ENCODE results near the gene YWHAB.
"Not testable (repeated sequence)": the region's sequence is repeated elsewhere in the genome, so short reads cannot be mapped to it uniquely, and the experiment has no call there.

The YWHAB gene

DNA sequence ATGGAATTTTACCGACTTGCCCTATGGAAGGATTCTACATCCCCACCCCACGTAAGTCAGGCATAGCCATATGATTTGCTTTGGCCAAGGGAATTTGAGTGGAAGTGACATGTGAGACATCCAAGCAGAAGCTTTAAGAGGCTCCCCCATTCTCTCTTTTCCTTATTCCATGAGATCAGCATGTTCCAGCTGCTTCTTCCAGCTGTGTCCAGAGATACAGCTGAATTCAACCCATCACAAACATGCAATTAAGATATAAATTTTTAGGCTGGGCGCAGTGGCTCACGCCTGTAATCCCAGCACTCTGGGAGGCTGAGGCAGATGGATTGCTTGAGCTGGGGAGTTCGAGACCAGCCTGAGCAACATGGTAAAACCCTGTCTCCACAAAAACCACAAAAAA is 16.0 kb upstream of the YWHAB start:
- no peak for DNase-seq

DNA sequence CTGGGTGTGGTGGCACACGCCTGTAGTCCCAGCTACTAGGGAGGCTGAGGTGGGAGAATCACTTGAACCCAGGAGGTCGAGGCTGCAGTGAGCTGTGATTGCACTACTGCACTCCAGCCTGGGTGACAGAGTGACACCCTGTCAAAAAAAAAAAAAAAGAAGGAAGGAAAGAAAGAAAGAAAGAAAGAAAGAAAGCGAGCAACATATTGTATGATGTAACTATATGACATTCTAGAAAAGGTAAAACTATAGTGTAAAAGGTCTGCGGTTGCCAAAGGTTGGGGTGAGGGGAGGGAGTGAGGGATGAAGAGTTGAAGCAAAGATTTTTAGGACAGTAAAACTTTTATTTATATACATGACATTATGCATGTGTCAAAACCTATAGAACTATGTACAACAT is 3.1 kb upstream of the YWHAB start:
- not testable (repeated sequence) for DNase-seq

DNA sequence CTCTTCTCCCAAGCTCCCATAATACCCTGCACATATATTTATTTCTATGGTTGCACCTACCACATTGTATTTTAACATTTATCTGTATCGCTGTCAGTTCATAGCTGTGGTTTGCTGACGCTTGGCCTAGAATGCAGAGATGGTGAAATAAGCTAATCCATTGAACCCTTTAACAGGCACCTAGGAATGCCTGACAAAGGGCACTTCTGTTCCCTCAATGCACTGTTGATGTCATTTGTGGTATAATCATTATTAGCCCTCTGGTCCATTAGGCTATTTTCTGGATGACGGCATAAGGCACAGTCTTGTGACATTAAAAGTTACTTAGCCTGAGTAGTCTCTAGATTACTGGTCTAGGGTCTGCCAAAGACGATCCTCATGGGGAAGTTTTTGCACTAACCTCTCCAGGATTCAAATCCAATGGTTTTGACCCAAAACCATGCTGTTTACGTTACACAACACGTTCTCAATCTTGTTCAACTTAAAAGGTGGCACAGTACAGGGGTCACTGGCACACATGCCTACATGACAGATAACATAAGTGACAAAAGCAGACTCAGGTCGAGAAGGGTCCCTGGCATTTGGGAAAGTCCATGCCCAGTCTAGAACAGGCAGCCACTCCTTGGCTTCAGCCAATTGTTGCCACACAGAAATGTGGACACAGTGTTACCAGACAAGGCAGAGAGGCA is 2.1 kb upstream of the YWHAB start:
- DNase-seq, result no peak

DNA sequence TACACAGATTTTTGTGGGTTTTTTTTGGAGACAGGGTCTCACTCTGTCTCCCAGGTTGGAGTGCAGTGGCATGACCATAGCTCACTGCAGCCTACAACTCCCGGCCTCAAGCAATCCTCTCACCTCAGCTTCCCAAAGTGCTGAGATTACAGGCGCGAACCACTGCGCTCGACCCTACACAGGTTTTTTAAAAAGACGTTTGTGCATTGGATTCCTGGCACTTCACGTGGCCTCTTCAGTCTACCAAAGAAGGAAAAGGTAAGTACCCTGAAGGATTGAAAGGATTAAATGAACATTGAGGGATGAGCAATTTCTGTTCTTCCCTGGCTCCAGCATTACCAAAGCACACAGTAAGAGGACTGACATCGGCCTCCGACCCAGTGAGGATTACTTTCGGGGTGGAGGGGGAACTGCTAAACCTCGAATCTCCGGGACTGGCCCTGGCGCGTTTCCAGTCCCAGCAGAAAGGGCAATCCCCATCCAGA is 556 bp upstream of the YWHAB start:
- DNase-seq, result no peak

DNA sequence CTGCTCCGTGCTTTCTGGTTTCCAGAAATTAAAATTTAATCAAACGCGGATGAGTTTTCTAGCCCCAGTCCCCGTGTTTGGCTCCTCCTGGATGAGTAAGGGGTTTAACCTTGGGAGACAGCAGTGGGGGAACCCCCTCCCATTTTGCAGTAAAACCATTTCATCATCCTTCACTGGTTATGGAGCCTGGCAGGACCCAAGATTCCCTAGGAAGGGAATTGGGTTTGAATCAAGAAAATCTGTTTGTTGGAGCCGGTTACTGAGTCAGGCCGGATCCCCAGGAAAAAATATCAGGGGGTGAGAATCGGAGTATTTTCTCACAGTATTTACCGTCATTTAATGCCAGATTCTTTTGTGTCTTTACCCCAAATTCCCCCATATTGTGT is 754 bp downstream of the YWHAB start:
- no peak for DNase-seq

DNA sequence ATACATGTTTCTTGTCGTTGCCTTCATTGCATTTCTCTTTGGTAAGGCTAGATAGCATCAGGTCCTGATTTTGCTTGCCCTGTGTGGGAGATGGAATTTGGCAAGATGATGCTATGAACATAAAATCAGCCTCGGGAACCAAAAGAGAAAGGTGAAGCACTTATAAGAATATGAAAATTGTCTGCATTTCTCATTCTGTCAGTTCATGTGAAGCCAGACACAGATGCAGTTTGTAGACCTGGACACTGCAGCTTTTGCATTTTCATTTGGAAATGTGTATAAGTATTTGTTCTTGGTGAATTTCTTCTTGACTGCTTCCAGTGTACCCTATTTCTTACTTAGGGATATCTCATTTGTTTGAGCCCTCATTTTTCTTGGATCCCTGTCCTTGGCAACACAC is 1.3 kb downstream of the YWHAB start:
- no peak for DNase-seq

DNA sequence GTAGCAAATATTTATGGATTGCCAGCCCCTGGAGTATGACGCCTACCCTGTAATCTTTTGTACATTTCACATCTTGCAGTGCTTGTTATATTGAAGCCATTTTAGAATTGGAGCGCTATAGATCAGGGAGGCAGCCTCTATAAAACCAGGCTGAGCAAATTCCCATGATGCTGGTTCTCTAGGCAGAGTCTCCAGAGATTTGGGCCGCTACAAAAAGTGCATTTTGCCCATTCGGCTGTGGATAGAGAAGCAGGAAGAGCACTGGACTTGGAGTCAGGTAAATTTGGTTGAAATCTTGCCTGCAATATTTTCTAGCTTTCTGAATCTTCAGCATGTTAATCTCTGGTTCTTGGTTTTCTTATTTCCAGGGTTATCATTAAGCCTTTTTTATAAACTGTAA is 2.0 kb downstream of the YWHAB start:
- no peak for DNase-seq

DNA sequence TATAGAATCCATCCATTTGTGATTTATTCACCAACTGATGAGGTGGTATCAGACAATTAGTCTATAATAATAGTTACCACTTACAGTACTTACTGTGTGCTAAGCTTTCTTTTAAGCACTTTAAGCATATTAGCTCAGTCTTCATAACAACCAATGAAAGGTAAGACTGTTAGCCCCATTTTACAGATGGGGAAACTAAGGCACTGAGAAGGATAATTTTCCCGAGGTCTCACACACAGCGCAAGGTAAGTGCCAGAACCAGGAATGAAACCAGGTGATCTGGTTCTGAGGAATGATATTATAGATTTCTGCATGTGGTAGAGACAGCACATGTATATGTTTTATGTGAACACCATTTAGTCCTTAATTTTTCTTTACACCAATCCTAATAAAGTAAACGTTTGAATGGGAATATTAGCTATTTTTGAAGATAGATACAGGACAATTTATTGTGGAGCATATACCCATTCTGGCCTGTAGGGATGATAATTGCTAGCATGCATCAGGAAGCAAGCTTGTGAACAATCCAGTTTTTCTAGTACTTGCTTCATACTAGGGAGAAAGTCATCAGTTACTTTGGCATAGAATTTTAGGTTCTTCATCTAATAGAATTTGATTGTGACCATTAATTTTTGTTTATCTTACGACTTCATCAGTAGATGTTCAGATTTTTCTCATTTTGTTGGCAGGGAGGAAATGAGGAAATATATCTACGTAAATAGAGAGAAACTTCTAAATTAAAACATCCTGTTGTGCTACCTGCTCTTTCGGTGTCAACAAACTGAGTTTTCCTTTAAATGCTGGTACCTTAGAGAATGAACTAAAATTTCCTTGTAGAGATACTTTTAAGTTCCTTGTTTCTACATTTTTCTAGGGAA is 3.0 kb downstream of the YWHAB start:
- no peak for DNase-seq

DNA sequence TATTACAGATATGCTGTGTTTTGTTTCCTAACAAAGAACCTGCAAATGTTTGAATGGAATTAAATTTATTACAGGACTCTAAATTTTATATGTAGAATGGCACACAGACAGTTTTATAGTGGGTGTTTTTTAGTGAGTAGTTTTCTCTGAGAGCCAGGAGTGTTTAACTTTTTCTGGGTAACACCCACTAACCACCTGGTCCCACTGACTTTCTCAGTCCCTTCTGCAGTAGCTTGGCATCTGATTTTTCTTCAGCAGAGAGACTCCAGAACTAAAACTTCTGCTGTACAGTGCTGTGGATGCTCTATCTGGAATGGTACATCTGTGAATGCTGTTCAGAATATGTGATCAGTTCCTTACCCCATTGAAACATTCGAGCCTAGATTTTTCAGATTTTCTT is 6.3 kb downstream of the YWHAB start:
- DNase-seq, result no peak

DNA sequence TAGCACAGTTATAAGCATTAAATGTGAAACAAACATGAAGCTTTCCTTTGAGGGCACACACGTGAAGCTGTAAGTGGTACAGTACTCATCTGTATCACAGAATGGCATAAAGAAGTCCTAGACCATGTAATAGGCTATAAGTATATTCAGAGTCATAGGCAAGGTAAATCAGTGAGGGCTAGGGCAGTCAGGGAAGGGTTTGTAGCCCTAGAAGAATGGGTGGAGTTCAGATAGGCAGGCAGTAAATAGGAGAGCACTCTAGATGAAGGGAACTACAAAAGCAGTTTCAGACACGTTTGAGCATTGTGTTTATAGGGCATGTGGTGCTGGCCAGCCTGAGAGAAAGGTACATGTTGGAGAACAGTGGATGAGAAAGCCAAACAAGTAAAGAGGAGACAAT is 9.5 kb downstream of the YWHAB start:
- no peak for DNase-seq

DNA sequence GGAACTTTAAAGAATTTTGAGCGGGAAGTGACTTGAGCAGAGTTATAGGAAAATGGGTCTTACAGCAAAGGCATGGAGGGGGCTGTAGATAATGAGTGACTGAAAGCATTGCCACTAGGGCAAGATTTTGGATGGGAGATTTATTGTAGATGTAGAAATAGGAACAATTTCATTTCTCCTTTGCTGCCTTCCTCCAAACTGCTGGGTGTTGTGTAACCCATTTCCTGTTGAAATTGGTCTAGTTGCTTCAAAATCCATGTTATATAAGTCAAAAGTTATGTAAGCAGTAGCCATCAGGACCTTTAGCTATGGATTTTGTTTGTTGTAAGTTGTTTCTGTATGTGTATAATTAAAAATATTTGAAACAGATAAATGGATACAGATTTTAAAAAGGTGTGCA is 11.1 kb downstream of the YWHAB start:
- no peak for DNase-seq

DNA sequence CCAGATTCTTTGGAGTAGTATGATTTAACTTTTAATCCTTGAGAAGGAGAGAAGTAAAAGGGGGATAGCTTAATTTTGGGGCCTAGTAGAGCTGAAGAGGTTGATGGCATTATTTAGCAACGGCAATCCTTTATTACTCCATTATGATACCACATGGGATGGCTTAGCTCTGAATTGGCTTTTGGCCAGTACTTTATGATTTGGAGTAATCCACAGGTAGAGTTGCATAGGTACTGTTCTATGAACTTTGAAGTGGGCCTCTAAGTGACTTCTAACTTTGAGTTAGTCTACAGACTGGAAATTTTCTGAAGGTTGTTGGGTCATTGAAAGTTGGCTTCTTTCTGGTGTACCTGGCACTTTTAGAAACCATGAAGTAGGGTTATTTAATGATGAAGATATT is 11.6 kb downstream of the YWHAB start:
- DNase-seq, result no peak

DNA sequence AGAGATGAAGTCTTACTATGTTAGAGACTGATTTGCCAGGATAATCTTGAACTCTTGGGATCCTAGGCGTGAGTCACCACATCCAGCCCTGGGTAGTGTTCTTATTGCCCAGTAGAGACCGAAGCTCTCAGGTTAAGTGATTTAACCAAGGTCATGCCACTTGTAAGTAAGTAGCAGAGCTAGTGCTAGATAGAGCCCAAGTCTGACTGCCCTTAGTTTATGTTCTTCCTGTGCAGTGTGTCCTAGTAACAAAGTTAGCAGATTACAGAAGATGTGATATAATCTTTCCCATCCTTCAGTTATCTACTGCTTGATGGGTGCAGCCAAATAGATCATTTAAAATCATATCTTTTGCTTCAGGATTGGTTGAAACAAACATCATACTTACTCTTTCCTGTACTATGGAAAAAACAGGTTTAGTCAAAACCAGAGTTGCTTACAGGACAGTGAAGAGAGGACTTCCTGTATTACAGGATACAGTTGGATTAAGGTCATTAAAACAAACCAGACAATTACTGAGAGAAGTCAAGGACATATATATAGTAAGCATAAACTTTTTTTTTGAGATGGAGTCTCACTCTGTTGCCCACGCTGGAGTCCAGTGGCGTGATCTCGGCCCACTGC is 14.8 kb downstream of the YWHAB start:
- DNase-seq, result no peak

DNA sequence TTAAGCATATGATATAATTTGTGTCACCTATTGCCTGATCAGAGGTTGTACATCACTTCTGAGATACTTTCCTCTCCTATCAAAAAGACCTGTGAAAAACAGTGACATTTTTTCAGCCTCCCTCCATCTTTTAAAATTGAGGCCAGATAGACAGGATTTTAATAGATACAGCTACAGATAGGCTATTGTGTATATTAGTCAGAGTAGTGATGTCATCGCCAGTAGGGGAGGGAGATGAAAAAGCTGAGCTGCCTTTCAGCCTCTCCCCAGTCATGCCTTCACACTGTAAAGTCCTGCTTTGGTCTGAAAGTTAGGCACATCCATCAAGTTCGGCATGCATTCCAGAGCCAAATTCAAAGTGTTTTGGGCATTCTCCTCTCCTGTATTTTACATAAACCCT is 16.5 kb downstream of the YWHAB start:
- no peak for DNase-seq

DNA sequence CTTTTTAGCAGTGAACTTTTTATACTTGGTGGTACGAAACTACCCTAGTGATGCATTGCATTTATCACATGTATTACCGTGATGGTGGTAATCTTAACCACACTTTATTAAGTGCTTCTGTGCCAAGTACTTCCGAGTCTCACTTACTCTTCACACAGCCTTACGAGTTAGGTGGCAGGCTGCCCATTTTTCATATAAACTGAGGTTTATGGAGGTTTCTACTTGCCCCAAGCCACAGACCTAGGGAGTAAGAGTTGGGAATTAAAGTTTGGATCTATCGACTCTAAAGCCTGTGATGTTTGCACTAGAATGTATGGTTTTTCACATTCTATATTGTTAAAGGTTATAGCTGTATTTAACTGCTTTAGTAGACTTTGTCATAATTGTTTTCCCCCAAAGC is 18.9 kb downstream of the YWHAB start:
- no peak for DNase-seq

DNA sequence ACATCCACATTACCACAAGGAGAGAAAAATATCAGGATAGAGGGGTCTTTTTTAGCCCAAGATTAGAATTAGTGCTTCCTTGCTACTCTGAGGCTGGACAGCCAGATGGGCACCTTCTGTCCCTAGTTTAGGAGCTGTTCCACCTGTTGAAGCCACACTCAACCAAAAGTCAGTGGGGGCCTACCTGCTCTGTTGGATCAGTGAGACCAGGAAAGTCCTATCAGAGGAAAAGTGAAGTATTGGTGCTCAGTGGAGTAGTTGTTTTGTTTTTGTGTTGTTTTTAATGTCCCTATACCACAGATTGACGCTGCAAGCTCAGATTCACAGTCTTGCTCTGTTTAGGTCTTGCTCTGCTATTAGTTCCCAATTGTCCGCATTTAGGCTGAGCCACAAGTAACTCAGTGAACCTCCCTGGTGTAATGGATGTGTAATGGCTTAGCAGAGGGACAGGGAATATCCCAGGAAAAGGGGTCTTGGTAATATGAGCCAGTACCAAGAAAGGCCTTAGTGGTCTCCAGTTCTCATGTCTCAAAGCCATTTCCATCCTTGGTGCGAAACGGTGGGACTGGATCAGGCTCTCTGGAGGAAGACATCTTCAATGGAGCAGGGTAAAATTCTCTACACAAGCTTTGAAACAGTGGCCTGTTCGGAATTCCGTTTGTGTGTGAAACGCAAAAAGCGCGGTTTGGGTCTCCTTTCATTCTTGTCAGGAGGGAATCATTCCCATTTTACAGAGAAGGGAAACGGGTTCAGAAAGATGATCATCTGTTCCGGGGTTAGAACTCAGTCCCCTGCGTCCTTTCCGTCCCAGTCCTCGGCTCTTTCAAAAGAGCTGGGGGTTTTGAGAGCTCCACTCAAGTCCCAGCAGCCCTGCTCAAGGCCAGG is 23.7 kb downstream of the YWHAB start:
- DNase-seq, result no peak

DNA sequence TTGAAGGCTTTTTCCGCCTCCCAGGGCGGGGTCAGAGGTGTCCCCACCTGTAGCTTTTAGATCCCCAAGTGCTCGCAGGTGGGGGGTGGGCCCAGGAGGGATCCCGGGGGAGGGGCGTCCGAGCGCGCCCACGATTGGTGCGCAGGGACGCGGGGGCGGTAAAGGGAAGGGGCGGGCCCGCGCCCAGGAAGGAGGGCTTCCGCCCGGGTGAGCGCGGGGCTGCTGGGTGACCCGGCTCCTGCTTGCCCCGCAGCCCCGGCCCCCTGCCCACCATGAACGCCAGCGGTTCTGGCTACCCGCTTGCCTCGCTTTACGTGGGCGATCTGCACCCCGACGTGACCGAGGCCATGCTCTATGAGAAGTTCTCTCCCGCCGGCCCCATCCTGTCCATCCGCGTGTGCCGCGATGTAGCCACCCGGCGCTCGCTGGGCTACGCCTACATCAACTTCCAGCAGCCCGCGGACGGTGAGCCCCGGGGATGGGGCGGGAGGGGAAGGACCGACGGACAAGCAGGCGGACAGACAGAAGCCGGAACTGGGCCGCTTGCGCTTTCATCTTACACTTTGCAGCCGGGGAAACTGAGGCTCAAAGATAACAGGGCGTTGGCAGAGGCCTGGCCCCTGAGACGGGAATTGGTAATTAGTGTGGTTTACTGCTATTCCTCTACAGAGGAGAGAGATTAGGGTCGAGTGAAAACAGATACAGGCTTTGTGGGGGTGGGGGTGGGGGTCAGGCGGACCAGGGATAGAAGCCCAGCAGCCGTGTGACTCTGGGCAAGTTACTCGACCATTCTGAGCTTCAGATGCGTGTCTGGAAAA is 24.6 kb downstream of the YWHAB start, which contains the start of gene PABPC1L:
PABPC1L (plus strand) TSS at position 189 of the 818 bp plus-strand sequence; CDS start at position 273, 84 bp downstream.
- peak; percentile 92 for DNase-seq

DNA sequence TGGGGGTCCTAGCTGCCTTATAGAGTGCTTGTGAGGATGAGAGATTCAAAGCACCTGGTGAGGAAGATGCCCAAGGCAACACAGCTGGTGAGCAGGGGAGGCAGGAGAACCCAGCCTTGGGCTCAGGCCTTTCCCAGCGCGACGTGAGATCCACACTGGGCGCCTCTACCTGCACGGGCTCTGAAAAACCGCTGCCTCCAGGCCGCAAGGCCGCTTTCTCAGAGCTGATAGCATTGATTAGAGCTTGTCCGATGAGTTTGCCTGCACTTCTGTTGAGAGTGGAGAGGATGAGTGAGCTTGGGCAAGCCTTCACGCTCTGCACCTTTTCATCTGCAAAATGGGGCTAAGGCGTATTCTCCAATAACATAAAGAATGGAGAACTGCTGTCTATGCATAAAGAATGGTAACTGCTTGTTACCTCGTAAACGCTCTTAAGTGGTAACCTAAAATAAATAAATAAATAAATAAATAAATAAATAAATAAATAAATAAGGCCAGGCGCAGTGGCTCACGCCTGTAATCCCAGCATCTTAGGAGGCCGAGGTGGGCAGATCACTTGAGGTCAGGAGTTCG is 25.3 kb downstream of the YWHAB start:
- DNase-seq, result no peak

DNA sequence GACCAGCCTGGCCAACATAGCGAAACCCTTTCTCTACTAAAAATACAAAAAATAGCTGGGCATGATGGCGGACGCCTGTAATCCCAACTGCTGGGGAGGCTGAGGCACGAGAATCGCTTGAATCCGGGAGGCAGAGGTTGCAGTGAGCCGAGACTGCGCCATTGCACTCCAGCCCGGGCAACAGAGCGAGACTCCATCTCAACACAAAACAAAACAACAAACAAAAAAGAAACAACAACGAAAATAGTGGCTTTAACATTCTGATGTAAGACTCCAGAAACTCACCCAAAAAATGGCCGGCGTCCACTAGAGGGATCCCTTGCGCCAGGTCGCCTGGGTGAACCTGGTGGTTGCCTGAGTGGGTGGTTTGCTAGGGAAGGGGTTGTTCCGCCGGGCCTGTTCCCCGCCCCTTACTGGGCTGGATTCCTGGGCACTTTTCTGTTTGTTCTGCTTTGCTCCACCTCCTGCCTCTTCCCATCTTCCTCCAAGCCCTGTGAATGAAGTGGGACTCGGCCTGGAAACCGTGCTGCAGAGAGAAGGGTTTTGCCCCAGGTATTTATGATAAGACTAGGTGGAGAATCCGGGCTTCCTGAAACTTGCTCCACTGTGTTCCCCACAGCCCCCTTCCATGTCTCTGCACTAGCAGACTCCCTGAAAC is 25.9 kb downstream of the YWHAB start:
- no peak for DNase-seq

DNA sequence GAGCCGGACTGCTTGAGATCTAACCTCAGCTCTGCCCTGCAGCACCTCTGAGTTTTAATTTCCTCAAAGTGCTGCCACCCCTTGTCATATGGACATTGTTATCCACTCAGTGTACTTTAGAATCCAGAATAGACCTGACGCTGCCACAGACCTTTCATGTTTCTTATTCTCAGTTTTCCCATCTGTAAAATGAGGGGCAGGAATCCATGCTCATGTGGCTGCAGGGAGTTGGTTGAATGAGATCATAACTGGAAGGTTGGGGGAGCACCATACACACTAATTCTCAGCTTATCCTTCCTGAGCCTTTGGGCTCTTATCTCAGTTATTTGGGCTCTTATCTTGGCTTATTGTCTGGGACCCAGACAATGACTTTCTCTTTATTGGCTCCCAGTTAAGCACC is 26.7 kb downstream of the YWHAB start:
- DNase-seq, result no peak

DNA sequence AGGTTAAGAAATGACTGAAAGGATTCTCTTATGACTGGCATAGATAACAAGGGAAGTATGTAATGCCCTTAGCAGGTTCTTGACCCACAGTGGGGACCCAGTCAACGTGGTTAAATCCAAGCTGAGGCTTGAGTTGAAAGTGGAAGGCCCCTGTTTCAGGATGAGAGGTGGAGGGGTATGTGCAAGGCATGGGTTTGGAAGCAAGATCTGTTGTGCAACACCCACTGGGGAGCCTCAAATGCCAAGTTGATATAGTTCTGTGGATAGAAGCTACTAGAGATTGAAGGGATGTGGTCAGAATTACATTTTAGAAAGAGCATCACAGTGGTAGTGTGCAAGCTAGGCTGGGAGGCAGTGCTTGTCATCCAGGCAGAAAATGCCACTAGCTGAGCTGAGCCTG is 29.4 kb downstream of the YWHAB start:
- DNase-seq, result no peak
